Measurements from ENCODE around the gene ACAD10.
"Not testable (repeated sequence)": the region's sequence is repeated elsewhere in the genome, so short reads cannot be mapped to it uniquely, and the experiment has no call there.

Gene ACAD10

DNA sequence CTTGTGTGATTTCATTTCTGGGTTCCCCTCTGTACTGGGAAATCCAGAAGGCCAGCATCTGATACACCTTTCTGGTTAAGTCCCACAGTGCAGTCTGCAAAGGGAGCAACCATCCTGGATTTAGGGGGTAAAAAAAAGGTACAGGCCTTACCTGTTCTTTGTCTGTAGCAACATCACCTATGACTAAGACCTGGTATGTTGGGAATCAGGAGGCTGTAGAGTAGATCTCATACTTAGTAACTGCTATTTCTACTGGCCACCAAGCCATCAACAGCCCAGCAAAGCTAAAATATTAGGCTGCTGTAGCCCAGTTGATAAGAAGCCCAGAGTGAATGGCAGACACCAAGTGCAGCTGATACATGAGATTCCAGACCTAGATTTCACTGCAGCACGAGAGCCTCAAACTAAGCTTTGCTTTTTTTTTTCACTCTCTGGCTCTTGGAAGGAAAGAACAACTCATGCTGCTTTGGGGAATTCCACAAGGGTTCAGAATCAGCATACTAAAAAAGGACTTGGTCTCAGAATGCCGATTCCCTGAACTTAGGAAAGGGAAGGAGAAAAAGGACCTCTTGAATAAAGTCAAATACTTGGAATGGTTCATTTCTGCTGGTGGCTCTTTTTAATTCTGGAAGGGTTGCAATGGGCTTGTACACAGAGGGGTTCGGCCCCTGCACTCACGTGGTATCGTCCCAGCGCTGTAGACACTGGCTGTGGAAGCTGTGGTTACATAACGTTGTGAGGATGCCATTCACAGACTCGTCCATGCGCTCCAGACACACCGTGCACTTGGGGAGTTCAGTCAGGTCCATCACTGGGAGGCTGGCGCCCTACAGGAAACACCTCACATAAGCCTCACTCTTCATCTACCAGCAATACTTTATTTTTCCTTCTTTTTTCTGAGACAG lies 20.6 kb upstream of the ACAD10 start:
- no peak for FAIRE-seq
- no peak for DNase-seq (ENCODE audit: insufficient read length, low spot score)
- TF ChIP-seq, protein P1, sequence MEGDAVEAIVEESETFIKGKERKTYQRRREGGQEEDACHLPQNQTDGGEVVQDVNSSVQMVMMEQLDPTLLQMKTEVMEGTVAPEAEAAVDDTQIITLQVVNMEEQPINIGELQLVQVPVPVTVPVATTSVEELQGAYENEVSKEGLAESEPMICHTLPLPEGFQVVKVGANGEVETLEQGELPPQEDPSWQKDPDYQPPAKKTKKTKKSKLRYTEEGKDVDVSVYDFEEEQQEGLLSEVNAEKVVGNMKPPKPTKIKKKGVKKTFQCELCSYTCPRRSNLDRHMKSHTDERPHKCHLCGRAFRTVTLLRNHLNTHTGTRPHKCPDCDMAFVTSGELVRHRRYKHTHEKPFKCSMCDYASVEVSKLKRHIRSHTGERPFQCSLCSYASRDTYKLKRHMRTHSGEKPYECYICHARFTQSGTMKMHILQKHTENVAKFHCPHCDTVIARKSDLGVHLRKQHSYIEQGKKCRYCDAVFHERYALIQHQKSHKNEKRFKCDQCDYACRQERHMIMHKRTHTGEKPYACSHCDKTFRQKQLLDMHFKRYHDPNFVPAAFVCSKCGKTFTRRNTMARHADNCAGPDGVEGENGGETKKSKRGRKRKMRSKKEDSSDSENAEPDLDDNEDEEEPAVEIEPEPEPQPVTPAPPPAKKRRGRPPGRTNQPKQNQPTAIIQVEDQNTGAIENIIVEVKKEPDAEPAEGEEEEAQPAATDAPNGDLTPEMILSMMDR (IDR thresholded peaks at IDR 0.05; ENCODE audit: insufficient read depth, missing control alignments): no peak

DNA sequence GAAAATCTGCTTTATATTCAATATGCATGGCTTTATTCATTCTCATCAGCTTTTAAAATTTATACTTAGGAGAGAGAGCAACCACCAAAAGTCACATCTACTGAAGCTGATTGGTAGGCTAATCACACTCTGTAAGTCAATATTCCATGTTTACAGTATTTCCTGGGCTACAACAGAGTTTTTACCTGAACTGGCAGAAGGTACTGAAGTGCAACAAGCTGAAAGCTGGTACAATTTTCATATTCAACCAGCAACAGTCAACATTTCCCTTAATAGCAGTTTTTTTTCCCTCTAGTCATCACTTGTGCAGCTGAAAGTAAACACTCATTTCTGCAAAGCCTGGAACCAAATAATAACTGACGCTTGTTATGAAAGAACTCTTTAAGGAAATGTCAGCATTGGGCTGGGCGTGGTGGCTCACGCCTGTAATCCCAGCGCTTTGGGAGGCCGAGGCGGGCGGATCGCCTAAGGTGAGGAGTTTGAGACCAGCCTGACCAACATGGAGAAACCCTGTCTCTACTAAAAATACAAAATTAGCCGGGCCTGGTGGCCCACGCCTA lies 13.0 kb upstream of the ACAD10 start:
- FAIRE-seq (no peak), DNase-seq (ENCODE audit: insufficient read length, low spot score) (no peak)
- TF ChIP-seq, protein P1 (IDR thresholded peaks at IDR 0.05; ENCODE audit: insufficient read depth, missing control alignments): no peak

DNA sequence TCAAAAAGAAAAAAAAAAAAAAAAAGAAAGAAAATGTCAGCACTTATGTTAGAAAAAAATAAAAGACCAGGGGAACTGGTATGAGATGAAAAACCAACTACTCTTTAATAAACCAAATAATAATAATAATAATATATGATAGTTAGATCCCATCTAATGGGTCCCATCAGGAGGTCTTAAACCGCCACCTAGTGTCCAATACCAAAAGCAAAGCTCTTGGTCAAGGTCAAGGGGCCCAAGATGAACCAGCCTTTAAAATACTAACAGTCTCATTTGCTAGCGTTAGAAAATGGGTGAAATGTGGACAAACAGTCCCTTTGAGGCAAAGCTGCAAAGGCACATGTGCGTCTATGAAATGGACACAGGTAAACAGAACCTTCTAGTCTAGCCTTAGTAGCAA lies 12.3 kb upstream of the ACAD10 start:
- TF ChIP-seq, protein P1 (IDR thresholded peaks at IDR 0.05; ENCODE audit: insufficient read depth, missing control alignments): peak; percentile 48
- DNase-seq (ENCODE audit: insufficient read length, low spot score): no peak
- FAIRE-seq: no peak

DNA sequence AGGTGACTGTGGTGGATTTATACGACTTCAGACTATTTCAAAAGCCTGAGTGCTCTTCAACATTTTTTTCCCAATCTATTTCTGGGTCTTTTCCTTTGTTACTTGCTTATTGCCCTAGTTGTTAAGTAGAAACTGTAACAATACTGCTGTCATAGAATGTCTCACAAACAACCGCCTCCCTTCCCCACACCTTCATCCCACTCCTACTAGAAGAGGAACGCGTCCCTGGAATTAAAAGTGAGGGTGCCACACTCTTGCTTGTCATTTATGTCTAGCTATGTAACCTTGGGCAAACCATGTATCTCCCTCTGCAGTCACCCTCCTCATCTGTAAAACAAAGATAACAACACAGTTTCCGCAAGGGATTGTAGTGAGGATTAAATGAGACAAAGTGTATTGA lies 8.7 kb upstream of the ACAD10 start:
- FAIRE-seq (no peak), DNase-seq (ENCODE audit: insufficient read length, low spot score) (no peak)
- TF ChIP-seq, protein P1 (IDR thresholded peaks at IDR 0.05; ENCODE audit: insufficient read depth, missing control alignments): no peak

DNA sequence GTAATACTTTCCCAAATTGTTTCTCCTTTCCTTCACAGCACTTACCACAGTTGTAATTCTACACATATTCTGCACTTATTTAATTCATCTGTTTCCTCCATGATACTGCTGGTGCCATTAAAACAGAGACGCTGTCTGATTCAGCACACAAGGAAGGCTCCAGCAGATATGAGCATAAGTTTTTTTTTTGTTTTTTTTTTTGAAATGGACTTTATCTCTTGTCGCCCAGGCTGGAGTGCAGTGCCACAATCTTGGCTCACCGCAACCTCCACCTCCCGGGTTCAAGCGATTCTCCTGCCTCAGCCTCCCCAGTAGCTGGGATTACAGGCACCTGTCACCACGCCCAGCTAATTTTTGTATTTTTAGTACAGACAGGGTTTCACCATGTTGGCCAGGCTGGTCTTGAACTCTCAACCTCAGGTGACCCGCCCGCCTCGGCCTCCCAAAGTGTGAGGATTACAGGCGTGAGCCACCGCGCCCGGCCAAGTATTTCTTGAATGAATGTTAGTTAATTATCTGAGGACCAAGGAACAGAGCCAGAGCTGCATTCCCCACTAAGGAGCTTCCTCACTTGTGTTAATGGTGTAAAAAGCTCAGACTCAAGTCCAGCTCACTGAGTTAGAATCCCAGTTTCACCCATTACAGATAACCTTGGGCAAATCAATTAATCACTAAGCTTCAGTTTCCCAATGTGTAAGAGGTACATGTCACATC lies 1.2 kb upstream of the ACAD10 start:
- not testable (repeated sequence) for DNase-seq (ENCODE audit: insufficient read length, low spot score); FAIRE-seq

DNA sequence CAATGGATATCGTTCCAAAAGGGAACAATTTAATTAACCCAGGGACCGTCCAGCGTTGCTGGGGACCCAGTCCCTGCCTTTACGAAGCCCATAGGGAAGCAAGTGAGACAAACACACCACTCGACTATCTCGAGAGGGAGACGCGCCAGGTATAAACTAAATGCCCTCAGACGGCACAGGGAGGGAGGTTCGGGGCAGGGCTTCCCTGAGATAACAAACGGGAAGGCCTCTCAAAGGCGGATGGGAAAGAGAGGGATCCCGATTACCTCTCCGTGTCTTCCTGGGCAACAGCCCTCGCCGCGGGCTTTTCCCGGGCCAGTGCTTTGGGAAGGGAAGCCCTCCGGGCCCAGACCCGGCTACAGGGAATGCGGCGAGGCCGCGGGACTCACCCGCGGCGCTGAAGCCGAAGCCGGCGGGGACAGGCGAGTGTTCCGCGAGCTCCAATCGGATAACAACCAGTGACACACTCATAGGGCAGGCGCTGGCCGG lies 487 bp upstream of the ACAD10 start:
- DNase-seq (ENCODE audit: insufficient read length, low spot score): no peak
- no peak for FAIRE-seq
- TF ChIP-seq, protein P1 (IDR thresholded peaks at IDR 0.05; ENCODE audit: insufficient read depth, missing control alignments): no peak

DNA sequence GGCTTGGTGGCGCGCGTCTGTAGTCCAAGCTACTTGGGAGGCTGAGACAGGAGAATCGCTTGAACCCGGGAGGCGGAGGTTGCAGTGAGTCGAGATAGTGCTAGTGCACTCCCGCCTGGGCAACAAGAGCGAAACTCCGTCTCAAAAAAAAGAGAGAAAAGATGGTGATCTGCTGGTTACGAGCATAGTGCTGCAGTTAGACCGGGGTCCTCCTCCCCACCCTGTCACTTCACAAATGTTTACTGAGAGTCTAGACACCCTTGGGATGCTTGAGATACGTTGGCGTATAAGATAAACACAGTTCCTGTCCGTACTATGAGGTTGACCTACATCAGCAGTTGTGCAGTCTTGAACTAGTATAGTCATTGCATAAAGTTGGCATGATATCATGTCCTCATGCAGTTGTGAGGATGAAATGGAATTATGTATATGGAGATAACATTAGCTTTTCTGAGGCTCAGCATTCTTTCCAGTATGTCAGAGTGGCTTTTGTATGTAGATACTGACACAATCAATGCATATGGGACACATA lies 787 bp downstream of the ACAD10 start:
- DNase-seq (ENCODE audit: insufficient read length, low spot score) (no peak), FAIRE-seq (no peak)
- TF ChIP-seq, protein P1 (IDR thresholded peaks at IDR 0.05; ENCODE audit: insufficient read depth, missing control alignments): no peak
